Upper lobe of left lung (tissue), 6 donors: ENCODE results near the gene FKBP2. TPM values are rescaled to one million over a fixed set of nuclear protein-coding genes. Genes with fewer than 3 reads are reported as not detected.

ENCODE experiments used
- ATAC-seq, 2 donors: fragments of 200-7000 bp; cut with Tn5 transposase; one replicate each; pipeline ENCODE4 v1.9.1; 2022; ENCODE audit warnings: mild to moderate bottlenecking in 2 of 2, moderate library complexity in 2 of 2; ENCODE audit not compliant: low FRiP score in 2 of 2
- DNase-seq, 2 donors: peaks; one replicate each; pipeline ENCODE4 v3.0.0-alpha.2; 2019 to 2020
- H3K27ac ChIP-seq, 4 donors: fragments of 200-600 bp; sonication (generic); one replicate each; pipeline ENCODE4 v1.5.1; 2016 to 2019
- H3K27me3 ChIP-seq, 4 donors: fragments of 200-600 bp; sonication (generic); one replicate each; pipeline ENCODE4 v1.5.1; 2017 to 2019
- H3K36me3 ChIP-seq, 4 donors: fragments of 200-600 bp; sonication (generic); one replicate each; pipeline ENCODE4 v1.5.1; 2016 to 2019
- H3K4me1 ChIP-seq, 4 donors: fragments of 200-600 bp; sonication (generic); one replicate each; pipeline ENCODE4 v1.5.1; 2018 to 2019
- H3K4me3 ChIP-seq, 4 donors: fragments of 200-600 bp; sonication (generic); one replicate each; pipeline ENCODE4 v1.5.1; 2017 to 2019; ENCODE audit warnings: mild to moderate bottlenecking in 2 of 4, moderate library complexity in 1 of 4
- H3K9me3 ChIP-seq, 4 donors: fragments of 200-600 bp; sonication (generic); one replicate each; pipeline ENCODE4 v1.5.1; 2018 to 2019
- CTCF ChIP-seq, 6 experiments: fragments of 450-650 bp in 4 of 6; fragments of 200-600 bp in 2 of 6; sonication (generic) in 2 of 6; IDR thresholded peaks; one replicate each; pipeline ENCODE4 v1.5.1; 2016 to 2019; ENCODE audit warnings: antibody characterized with exemption in 6 of 6
- EP300 ChIP-seq, 4 donors: sonication (generic); formaldehyde crosslinking; IDR thresholded peaks; one replicate each; pipeline ENCODE4 v1.5.1; 2017; ENCODE audit warnings: antibody characterized with exemption in 4 of 4, control low read depth in 2 of 4
- POLR2A ChIP-seq, 4 donors: fragments of 450-650 bp; IDR thresholded peaks; one replicate each; pipeline ENCODE4 v1.5.1; 2016 to 2017; ENCODE audit warnings: antibody characterized with exemption in 4 of 4, mild to moderate bottlenecking in 2 of 4
- POLR2AphosphoS5 ChIP-seq, 2 donors: sonication (generic); formaldehyde crosslinking; IDR thresholded peaks; one replicate each; pipeline ENCODE4 v1.5.1; 2017; ENCODE audit warnings: antibody characterized with exemption in 2 of 2
- WGBS, 2 donors: methylation state at CpG; one replicate each; pipeline ENCODE4 v1.1.5; 2017 to 2018; 5-methylcytosine and 5-hydroxymethylcytosine counted together
- total RNA-seq, 6 donors: library from RNA; depleted of rRNA in 4 of 6; stranded (reverse); fragments of >200 nt in 4 of 6; gene quantifications; one replicate each; pipeline versions ENCODE4 v1.1.0 to v1.2.1, GENCODE V29; 2016 to 2021
- donor health status: DM: no; HTN: no; CAD: no; lungs with moderate emphysema.
- donor health status: DM: no; HTN: yes; CAD: no; lungs with severe emphysema.

The FKBP2 gene
- total RNA-seq, 6 donors from 2014 or later, result 40.9 to 132 (median 63.1) TPM

DNA sequence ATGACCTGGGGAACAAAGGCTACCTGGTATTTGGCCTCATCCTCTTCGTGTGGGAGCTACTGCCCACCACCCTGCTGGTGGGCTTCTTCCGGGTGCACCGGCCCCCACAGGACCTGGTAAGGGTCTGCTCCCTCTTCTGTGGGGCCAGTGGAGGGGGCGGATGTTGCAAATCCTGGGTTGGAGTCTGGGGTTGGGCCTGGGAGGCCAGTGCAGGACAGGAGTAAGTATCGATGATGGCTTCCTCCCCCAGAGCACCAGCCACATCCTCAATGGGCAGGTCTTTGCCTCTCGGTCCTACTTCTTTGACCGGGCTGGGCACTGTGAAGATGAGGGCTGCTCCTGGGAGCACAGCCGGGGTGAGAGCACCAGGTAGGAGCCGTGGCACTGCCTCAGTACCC, 47.5 kb downstream of the FKBP2 start:
- ATAC-seq (no peak), DNase-seq (no peak)
- Histone ChIP-seq H3K4me3 (no peak overlapping the region), H3K9me3 (no peaks in the 10 kb centered on the region), H3K27ac (no peak overlapping the region), H3K27me3 (peaks cover 0 to 27% (median 20%) of the 10 kb centered on the region in 4 donors), H3K36me3 (no peaks in the 10 kb centered on the region), H3K4me1 (peaks cover 31 to 45% (median 35%) of the 10 kb centered on the region in 4 donors)
- TF ChIP-seq POLR2A (IDR thresholded peaks at IDR 0.05), result no peak
- no peak for TF ChIP-seq EP300 (IDR thresholded peaks at IDR 0.05)
- no peak for TF ChIP-seq POLR2AphosphoS5 (IDR thresholded peaks at IDR 0.05)
- no peak for TF ChIP-seq CTCF (IDR thresholded peaks at IDR 0.05)
- WGBS, 2 donors, result 94 to 100% methylated on average over 4 to 9 of the region's 9 CpGs

DNA sequence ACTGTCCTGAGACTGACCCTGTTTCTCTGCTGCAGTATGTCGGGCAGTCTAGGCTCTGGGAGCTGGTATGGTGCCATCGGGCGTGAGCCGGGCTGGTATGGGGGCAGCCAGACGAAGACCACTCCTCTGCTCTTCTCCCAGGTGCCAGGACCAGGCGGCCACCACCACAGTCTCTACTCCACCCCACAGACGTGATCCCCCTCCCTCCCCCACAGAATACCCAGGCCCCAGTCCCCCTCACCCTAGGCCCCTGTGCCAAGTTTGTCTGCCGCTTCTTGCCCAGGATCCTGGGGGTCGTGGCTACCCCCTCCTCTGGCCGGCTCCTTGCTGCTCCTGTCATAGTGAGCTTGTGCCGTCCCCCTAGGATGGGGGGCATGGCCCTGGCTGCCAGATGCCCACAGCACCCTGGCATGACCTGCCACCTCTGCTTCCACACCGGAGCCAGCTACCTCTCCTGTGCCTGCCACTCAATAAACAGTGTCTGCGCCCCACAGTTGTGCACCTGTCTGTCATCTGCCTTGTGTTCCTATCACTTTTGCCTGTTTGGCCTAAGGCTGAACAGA, 48.2 kb downstream of the FKBP2 start:
- WGBS, 2 donors, result 93 to 100% methylated on average over 1 to 13 of the region's 13 CpGs
- Histone ChIP-seq H3K4me1 (peaks cover 24 to 38% (median 28%) of the 10 kb centered on the region in 4 donors), H3K9me3 (no peaks in the 10 kb centered on the region), H3K4me3 (no peak overlapping the region), H3K27ac (no peak overlapping the region), H3K27me3 (peaks cover 0 to 32% (median 22%) of the 10 kb centered on the region in 4 donors), H3K36me3 (no peaks in the 10 kb centered on the region)
- TF ChIP-seq POLR2A (IDR thresholded peaks at IDR 0.05), result no peak
- TF ChIP-seq CTCF (IDR thresholded peaks at IDR 0.05), result no peak
- no peak for TF ChIP-seq EP300 (IDR thresholded peaks at IDR 0.05)
- TF ChIP-seq POLR2AphosphoS5 (IDR thresholded peaks at IDR 0.05), result no peak
- ATAC-seq, result no peak
- DNase-seq, result no peak

GRCh38 chr11:64290352-64291261, 49.7 kb downstream of the FKBP2 start:
- DNase-seq (no peak), ATAC-seq (no peak)
- TF ChIP-seq CTCF (IDR thresholded peaks at IDR 0.05), result no peak
- TF ChIP-seq POLR2A (IDR thresholded peaks at IDR 0.05), result no peak
- TF ChIP-seq POLR2AphosphoS5 (IDR thresholded peaks at IDR 0.05), result no peak
- TF ChIP-seq EP300 (IDR thresholded peaks at IDR 0.05), result no peak
- H3K36me3 ChIP-seq, result no peaks in the 10 kb centered on the region
- no peaks in the 10 kb centered on the region for H3K9me3 ChIP-seq
- H3K4me1 ChIP-seq, result peaks cover 23 to 35% (median 27%) of the 10 kb centered on the region in 4 donors
- H3K27ac ChIP-seq, result no peak overlapping the region
- peaks cover 0 to 38% (median 23%) of the 10 kb centered on the region in 4 donors for H3K27me3 ChIP-seq
- WGBS, 2 donors, result 47 to 62% methylated on average over 7 to 8 of the region's 10 CpGs
- no peak overlapping the region for H3K4me3 ChIP-seq

GRCh38 chr11:64291262-64291751, 50.4 kb downstream of the FKBP2 start, which contains the start of gene KCNK4:
Gene KCNK4, plus strand, starts transcription at chr11:64291302. Its CDS starts 1,717 bp downstream, at chr11:64293019.
- H3K27ac ChIP-seq, result no peak within 1 kb of the TSS
- no peaks in the 10 kb centered on the region for H3K36me3 ChIP-seq
- no peaks in the 10 kb centered on the region for H3K9me3 ChIP-seq
- H3K27me3 ChIP-seq, result peaks cover 0 to 38% (median 24%) of the 10 kb centered on the region in 4 donors
- peaks cover 17 to 29% (median 21%) of the 10 kb centered on the region in 4 donors for H3K4me1 ChIP-seq
- no peak for TF ChIP-seq CTCF (IDR thresholded peaks at IDR 0.05)
- no peak for TF ChIP-seq POLR2A (IDR thresholded peaks at IDR 0.05)
- no peak for TF ChIP-seq EP300 (IDR thresholded peaks at IDR 0.05)
- no peak for TF ChIP-seq POLR2AphosphoS5 (IDR thresholded peaks at IDR 0.05)
- WGBS, 2 donors, result 7 to 17% methylated on average over 5 to 15 of the region's 45 CpGs
- DNase-seq (peak in 1 of 2 donors; percentile 81), ATAC-seq (no peak)
- peak within 1 kb of the TSS; percentile 4 to 46 (median 34) for H3K4me3 ChIP-seq
